Keratinocyte (primary cell): Measurements from ENCODE around the gene CCER1. TPM values are rescaled to one million over a fixed set of nuclear protein-coding genes. Genes with fewer than 3 reads are reported as not detected.

Experiments used
- DNase-seq: peaks from one replicate; pipeline ENCODE4 v3.0.0-alpha.2; 2011; ENCODE audit warnings: low read depth, missing footprints, low spot score
- FAIRE-seq: peaks from 2 replicates; lab custom pipeline; 2011; peaks lifted over from hg19 to GRCh38; lab: Jason Lieb, UNC
- H2AFZ ChIP-seq: 2 replicates; pipeline ENCODE4 v1.6.0; 2012; ENCODE audit warnings: low read length, control low read depth, inconsistent platforms; ENCODE audit not compliant: control insufficient read depth
- H3K27ac ChIP-seq: 2 replicates; pipeline ENCODE4 v1.5.1; 2011; ENCODE audit warnings: low read length; ENCODE audit not compliant: control insufficient read depth, insufficient read depth
- H3K27me3 ChIP-seq: 3 replicates; pipeline ENCODE4 v1.6.0; 2011; ENCODE audit warnings: low read length; ENCODE audit not compliant: control insufficient read depth, insufficient read depth; ENCODE audit errors: extremely low read depth
- H3K36me3 ChIP-seq, 2 experiments: 2 replicates in 1 of 2; 3 replicates in 1 of 2; pipeline ENCODE4 v1.5.1; 2011; ENCODE audit warnings: low read length in 2 of 2, mild to moderate bottlenecking in 1 of 2; ENCODE audit not compliant: control insufficient read depth in 2 of 2, insufficient read depth in 2 of 2; ENCODE audit errors: extremely low read depth in 1 of 2
- H3K4me1 ChIP-seq: 3 replicates; pipeline ENCODE4 v1.5.1; 2011; ENCODE audit warnings: low read length; ENCODE audit not compliant: control insufficient read depth, insufficient read depth; ENCODE audit errors: extremely low read depth
- H3K4me2 ChIP-seq: 3 replicates; pipeline ENCODE4 v1.6.0; 2011; ENCODE audit warnings: low read depth, low read length; ENCODE audit not compliant: control insufficient read depth, insufficient read depth; ENCODE audit errors: extremely low read depth
- H3K4me3 ChIP-seq, 3 experiments: fragments of 200-600 bp in 1 of 3; sonication (generic) in 1 of 3; 2 replicates in 2 of 3; 3 replicates in 1 of 3; pipeline ENCODE4 v1.5.1; 2011 to 2016; ENCODE audit warnings: low read length in 3 of 3, mild to moderate bottlenecking in 3 of 3, control low read depth in 2 of 3, inconsistent platforms in 1 of 3, low read depth in 1 of 3, mixed read lengths in 1 of 3, mixed run types in 1 of 3, moderate library complexity in 1 of 3; ENCODE audit not compliant: control insufficient read depth in 2 of 3, insufficient read depth in 2 of 3; ENCODE audit errors: extremely low read depth in 1 of 3
- H3K79me2 ChIP-seq: 2 replicates; pipeline ENCODE4 v1.6.0; 2012; ENCODE audit warnings: low read length; ENCODE audit not compliant: control insufficient read depth, insufficient read depth
- H3K9ac ChIP-seq: 3 replicates; pipeline ENCODE4 v1.6.0; 2011; ENCODE audit warnings: low read length; ENCODE audit not compliant: control insufficient read depth, insufficient read depth; ENCODE audit errors: extremely low read depth
- H3K9me1 ChIP-seq: 3 replicates; pipeline ENCODE4 v1.6.0; 2011; ENCODE audit warnings: low read length; ENCODE audit not compliant: control insufficient read depth, insufficient read depth; ENCODE audit errors: extremely low read depth
- H3K9me3 ChIP-seq: 2 replicates; pipeline ENCODE4 v1.5.1; 2012; ENCODE audit warnings: low read depth, low read length; ENCODE audit not compliant: control insufficient read depth
- H4K20me1 ChIP-seq: 3 replicates; pipeline ENCODE4 v1.6.0; 2011; ENCODE audit warnings: low read length; ENCODE audit not compliant: control insufficient read depth, insufficient read depth; ENCODE audit errors: extremely low read depth
- EZH2 ChIP-seq: IDR thresholded peaks from one replicate; pipeline ENCODE4 v1.6.1; 2012; ENCODE audit warnings: inconsistent platforms, mild to moderate bottlenecking, low read length, moderate library complexity
- dilution Hi-C: fragments of 300-500 bp; cut with MboI; formaldehyde crosslinking; loops from one replicate; pipeline ENCODE4 v1.7.0; 2020; ENCODE audit warnings: low sequenced_read_pairs; ENCODE audit not compliant: extremely low pct_ligation_motif_present
- polyA plus RNA-seq, 5 experiments: library from polyadenylated mRNA; depleted of rRNA in 3 of 5; stranded (reverse) in 3 of 5; stranded (forward) in 1 of 5; unstranded in 1 of 5; fragments of >200 nt; gene quantifications; 1 replicate in 1 of 5; 2 replicates in 3 of 5; 3 replicates in 1 of 5; pipeline versions ENCODE4 v1.2.1 to v1.2.3, GENCODE V29; 2011 to 2012; ENCODE audit warnings: missing spikeins in 2 of 5, low read depth in 1 of 5, low replicate concordance in 1 of 5
- TF ChIP-seq, protein P1 (sequence below), 3 experiments: IDR thresholded peaks in 1 of 3; conservative IDR thresholded peaks in 1 of 3; optimal IDR thresholded peaks in 1 of 3; 2 replicates in 2 of 3; 3 replicates in 1 of 3; pipeline versions ENCODE3 to v1.5.1; 2011; ENCODE audit warnings: low read length in 3 of 3, mild to moderate bottlenecking in 3 of 3, moderate library complexity in 2 of 3, control low read depth in 1 of 3, inconsistent platforms in 1 of 3; ENCODE audit not compliant: insufficient read depth in 2 of 3; ENCODE audit errors: extremely low read depth in 1 of 3

Gene CCER1
- polyA plus RNA-seq, 1 donor (not counting 4 experiments of a cell fraction or from before 2014, with no cell fraction given): not detected

DNA sequence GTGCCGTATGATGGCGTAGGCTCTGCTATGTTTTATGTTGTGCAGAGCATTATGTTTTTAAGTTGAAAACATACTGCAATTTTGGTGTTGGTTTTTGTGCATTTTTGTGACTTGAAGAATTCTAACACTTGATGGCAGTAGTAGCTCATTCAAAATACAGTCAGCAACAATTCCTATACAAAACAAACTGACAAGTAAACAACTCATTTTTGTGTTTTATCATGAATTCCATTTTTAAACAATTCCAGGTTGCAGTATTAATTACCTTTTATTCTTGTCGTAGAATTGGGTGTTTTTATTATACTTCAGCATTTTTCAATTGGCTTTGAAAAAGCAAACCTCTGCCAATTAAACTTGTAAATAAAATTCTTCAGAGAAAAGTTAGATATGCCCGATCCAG lies 4.1 kb upstream of the CCER1 start:
- Histone ChIP-seq H3K9me1 (no peaks in the 10 kb centered on the region), H3K36me3 (no peaks in the 10 kb centered on the region), H3K27ac (no peak overlapping the region), H3K9ac (no peak overlapping the region), H3K4me3 (no peak overlapping the region), H3K27me3 (no peaks in the 10 kb centered on the region), H3K79me2 (no peaks in the 10 kb centered on the region), H4K20me1 (no peaks in the 10 kb centered on the region), H3K9me3 (no peaks in the 10 kb centered on the region), H3K4me1 (no peaks in the 10 kb centered on the region), H2AFZ (no peak overlapping the region), H3K4me2 (no peak overlapping the region)
- FAIRE-seq: no peak
- TF ChIP-seq, protein P1, sequence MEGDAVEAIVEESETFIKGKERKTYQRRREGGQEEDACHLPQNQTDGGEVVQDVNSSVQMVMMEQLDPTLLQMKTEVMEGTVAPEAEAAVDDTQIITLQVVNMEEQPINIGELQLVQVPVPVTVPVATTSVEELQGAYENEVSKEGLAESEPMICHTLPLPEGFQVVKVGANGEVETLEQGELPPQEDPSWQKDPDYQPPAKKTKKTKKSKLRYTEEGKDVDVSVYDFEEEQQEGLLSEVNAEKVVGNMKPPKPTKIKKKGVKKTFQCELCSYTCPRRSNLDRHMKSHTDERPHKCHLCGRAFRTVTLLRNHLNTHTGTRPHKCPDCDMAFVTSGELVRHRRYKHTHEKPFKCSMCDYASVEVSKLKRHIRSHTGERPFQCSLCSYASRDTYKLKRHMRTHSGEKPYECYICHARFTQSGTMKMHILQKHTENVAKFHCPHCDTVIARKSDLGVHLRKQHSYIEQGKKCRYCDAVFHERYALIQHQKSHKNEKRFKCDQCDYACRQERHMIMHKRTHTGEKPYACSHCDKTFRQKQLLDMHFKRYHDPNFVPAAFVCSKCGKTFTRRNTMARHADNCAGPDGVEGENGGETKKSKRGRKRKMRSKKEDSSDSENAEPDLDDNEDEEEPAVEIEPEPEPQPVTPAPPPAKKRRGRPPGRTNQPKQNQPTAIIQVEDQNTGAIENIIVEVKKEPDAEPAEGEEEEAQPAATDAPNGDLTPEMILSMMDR (optimal IDR thresholded peaks at IDR 0.05 in 1 of 3, IDR thresholded peaks at IDR 0.05 in 1 of 3, conservative IDR thresholded peaks at IDR 0.05 in 1 of 3; ENCODE audit: extremely low read depth in 1 of 3, insufficient read depth in 2 of 3, low read length in 3 of 3): no peak
- no peak for TF ChIP-seq EZH2
- dilution Hi-C loops: no loop called here
- no peak for DNase-seq

- no peaks in the 10 kb centered on the region for H3K4me1 ChIP-seq
- H3K27ac ChIP-seq: no peak overlapping the region
- DNase-seq (no peak), FAIRE-seq (no peak)
- H3K36me3 ChIP-seq: no peaks in the 10 kb centered on the region
- H3K9ac ChIP-seq: no peak overlapping the region
- H3K9me3 ChIP-seq: no peaks in the 10 kb centered on the region
- H3K79me2 ChIP-seq: no peaks in the 10 kb centered on the region
- no peak overlapping the region for H3K4me2 ChIP-seq
- H4K20me1 ChIP-seq: no peaks in the 10 kb centered on the region
- no peaks in the 10 kb centered on the region for H3K27me3 ChIP-seq
- H2AFZ ChIP-seq: no peak overlapping the region
- TF ChIP-seq EZH2: no peak
- TF ChIP-seq, protein P1 (optimal IDR thresholded peaks at IDR 0.05 in 1 of 3, IDR thresholded peaks at IDR 0.05 in 1 of 3, conservative IDR thresholded peaks at IDR 0.05 in 1 of 3; ENCODE audit: extremely low read depth in 1 of 3, insufficient read depth in 2 of 3, low read length in 3 of 3): no peak
- H3K4me3 ChIP-seq: no peak overlapping the region
- no peaks in the 10 kb centered on the region for H3K9me1 ChIP-seq
- dilution Hi-C loops: no loop called here
Observed at GRCh38 chr12:90958347-90958746, 3.4 kb upstream of the CCER1 start.
